DOHH2 (cell line): ENCODE data around the gene MGAT3.

Experiments used
- CTCF ChIP-seq: fragments of 200-600 bp; sonication (generic); IDR thresholded peaks from one replicate; pipeline ENCODE4 v1.5.1; 2014; ENCODE audit warnings: antibody characterized with exemption, mild to moderate bottlenecking, low read depth, low read length; ENCODE audit not compliant: poor library complexity, severe bottlenecking
- EZH2phosphoT487 ChIP-seq: fragments of 200-600 bp; sonication (generic); IDR thresholded peaks from 2 replicates; pipeline ENCODE4 v1.6.1; 2017; ENCODE audit warnings: borderline replicate concordance, mild to moderate bottlenecking, antibody characterized with exemption, low read length, moderate library complexity, mixed read lengths

GRCh38 chr22:39481595-39481994 is 24.8 kb downstream of the MGAT3 start:
- TF ChIP-seq CTCF (no peak), EZH2phosphoT487 (no peak)
